Mammary epithelial cell (primary cell): ENCODE data around the gene KCNK4.

Experiments
- EZH2 ChIP-seq: IDR thresholded peaks from 2 replicates; pipeline ENCODE4 v1.6.1; 2012; ENCODE audit warnings: low read length, inconsistent platforms, borderline replicate concordance
- TF ChIP-seq, protein P1 (sequence below), 2 donors: IDR thresholded peaks in 1 of 2; conservative IDR thresholded peaks in 1 of 2; 2 replicates each; pipeline ENCODE4 v1.5.1; 2011 to 2012; ENCODE audit warnings: inconsistent platforms in 2 of 2, low read length in 2 of 2, mild to moderate bottlenecking in 2 of 2, control low read depth in 1 of 2, low read depth in 1 of 2; ENCODE audit not compliant: insufficient read depth in 1 of 2; ENCODE audit errors: extremely low read depth in 1 of 2

DNA sequence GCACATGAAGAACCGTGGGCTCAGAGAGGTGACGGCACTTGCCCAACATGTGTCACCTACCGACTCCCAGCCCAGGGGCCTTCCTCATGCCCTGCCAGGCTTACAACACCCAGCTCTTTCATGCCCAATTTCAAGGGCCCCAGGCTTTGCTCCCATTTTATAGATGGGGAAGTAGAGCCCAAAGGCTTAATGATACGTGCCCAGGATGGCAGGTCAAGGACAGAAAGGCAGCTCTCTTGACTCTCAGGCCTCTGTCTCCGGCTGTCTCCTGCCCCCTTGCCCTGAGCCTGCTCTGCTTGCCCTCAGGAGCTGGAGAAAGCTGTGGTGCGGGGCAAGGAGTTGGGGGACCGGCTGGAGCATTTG is 57.9 kb downstream of the KCNK4 start:
- TF ChIP-seq, protein P1, sequence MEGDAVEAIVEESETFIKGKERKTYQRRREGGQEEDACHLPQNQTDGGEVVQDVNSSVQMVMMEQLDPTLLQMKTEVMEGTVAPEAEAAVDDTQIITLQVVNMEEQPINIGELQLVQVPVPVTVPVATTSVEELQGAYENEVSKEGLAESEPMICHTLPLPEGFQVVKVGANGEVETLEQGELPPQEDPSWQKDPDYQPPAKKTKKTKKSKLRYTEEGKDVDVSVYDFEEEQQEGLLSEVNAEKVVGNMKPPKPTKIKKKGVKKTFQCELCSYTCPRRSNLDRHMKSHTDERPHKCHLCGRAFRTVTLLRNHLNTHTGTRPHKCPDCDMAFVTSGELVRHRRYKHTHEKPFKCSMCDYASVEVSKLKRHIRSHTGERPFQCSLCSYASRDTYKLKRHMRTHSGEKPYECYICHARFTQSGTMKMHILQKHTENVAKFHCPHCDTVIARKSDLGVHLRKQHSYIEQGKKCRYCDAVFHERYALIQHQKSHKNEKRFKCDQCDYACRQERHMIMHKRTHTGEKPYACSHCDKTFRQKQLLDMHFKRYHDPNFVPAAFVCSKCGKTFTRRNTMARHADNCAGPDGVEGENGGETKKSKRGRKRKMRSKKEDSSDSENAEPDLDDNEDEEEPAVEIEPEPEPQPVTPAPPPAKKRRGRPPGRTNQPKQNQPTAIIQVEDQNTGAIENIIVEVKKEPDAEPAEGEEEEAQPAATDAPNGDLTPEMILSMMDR (conservative IDR thresholded peaks at IDR 0.05 in 1 of 2, IDR thresholded peaks at IDR 0.05 in 1 of 2; ENCODE audit: extremely low read depth in 1 of 2, insufficient read depth in 1 of 2, low read depth in 1 of 2, low read length in 2 of 2) = no peak
- TF ChIP-seq EZH2 = no peak
